Activated CD4-positive, alpha-beta T cell treated with anti-CD3 and anti-CD28 coated beads, Interleukin-2, Interleukin-4, amounts not matched to agents 100 ng/mL and 50 ng/mL, durations not matched to agents 16 hours and 8 hours (primary cell): ENCODE measurements around the gene ABHD15.

Experiments
- DNase-seq: peaks from one replicate; pipeline ENCODE4 v3.0.0-alpha.2; 2020; ENCODE audit warnings: low spot score

ABHD15 gene

GRCh38 chr17:29594519-29595090 is 27.8 kb upstream of the ABHD15 start:
- DNase-seq: no peak

DNA sequence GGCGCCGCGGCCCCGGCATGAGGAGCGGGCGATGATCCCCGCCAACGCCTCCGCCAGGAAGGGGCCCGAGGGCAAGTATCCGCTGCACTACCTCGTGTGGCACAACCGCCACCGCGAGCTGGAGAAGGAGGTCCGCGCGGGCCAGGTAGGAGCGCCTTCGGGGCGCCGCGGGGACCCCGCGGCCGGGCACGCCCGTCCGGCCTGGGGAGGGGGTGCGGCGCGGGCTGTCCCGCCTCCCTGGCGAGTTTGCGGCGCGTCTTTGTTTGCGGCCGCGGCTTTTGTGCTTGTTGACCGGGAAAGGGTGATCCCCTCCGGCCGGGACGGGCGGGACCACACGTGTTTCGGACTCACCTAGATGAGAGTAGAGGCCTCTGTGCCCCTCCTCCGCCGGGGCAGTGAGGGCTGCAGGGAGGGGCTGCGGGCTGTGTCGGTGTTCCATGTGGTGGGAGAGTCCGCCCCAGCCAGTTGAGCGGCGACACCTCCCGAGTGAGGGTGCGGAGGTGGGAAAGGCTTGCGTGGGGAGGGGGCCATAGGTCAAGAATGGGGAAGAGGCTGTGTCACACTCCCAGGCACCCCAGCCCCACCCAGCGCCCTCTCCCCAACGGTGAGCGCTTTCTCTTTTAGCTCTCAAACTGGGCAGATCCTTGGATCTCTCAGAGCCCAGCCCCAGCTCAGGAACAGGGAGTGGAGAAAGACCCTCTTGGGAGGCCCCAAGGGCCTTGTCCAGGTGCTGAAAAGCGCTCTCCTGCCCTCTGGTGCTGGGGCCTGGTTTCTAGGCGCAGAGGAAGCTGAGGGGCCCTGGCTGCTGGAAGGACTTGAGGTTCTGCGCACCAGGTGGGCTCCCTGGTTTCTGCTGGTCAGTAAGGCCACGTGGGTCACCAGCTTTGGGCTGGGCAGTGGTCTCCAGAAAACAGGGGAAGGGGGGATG is 27.0 kb upstream of the ABHD15 start:
- DNase-seq: no peak

DNA sequence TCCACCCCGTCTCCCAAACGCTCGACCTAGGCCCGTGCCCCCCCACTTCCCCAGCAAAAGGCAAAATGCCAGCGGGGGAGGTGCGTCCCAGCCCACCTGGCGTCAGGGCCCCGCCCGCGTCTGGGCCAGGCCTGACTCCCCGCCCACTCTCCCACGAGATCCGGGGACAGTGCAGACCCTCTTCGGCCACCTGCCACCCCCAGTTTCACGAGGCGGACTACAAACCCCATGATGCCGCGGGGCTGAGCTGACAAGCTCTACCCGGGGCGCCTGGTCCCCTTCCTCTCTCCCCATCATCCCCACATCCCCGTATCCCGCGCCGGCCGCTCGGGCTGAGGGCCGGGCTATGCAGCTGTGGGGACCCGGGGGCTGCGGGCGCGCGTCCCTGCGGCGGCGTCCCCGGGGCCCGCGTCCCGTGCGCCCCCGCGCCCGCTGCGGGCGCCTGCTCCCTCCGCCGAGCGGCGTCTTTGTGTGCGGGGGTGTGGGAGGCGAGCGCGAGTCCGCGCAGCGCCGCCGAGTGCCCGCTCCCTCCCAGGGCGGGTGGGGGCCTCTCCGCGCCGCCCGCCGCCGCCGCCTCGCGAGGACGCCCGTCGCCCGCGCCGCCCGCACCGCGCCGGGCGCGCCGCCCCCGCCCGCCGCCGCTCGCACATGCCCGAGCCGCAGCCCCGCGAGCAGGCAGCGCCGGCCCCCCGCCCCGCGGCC is 26.2 kb upstream of the ABHD15 start, which contains the start of gene ANKRD13B:
TSS of gene ANKRD13B (plus strand) at position 283 of the 702 bp plus-strand sequence. CDS start 490 bp downstream, outside the sequence.
- peak; percentile 60 for DNase-seq

DNA sequence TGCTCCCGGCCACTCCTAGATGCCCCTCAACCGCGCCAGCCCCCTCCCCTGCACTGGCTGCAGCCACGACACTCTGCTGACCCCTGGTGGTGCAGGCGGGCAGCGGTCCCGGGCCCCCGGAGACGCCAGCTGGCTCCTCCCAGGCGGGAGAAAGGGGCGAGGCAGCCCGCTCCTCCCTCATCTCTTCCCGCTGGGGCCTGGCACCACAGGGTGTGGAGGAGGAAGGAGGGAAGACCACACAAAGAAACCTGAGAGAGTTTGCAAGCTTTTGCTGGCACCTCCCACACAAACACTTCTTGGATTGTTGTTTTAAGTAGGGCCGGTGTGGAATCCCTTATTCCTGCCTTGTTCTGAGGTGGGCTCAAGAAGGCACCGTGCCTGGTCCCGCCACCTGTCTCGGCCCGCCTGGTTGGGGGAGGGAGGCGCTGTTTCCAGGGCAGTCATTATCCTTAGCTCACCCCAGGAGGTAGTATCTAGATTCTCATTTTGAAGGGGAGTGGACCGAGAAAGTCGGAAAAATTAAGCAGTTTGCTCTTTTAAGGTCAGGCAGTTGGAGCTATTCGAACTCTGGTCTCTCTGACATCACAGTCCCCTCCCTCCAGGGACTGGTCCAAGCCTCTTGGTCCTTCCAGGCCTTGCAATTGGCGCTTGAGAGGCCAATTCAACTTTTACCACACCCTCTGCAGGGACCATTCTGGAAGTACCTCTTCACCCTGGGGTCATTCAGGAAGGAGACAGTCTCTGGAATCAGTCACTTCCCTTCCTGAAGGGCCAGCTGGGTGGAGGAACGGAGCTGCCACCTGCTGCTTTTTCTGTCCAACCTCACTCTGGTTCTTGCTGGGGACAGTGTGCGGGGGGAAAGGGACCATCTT is 25.1 kb upstream of the ABHD15 start:
- DNase-seq: peak; percentile 91

GRCh38 chr17:29591146-29591736 is 24.4 kb upstream of the ABHD15 start:
- no peak for DNase-seq

- no peak for DNase-seq
Measured at GRCh38 chr17:29590411-29591145, 23.7 kb upstream of the ABHD15 start.

DNA sequence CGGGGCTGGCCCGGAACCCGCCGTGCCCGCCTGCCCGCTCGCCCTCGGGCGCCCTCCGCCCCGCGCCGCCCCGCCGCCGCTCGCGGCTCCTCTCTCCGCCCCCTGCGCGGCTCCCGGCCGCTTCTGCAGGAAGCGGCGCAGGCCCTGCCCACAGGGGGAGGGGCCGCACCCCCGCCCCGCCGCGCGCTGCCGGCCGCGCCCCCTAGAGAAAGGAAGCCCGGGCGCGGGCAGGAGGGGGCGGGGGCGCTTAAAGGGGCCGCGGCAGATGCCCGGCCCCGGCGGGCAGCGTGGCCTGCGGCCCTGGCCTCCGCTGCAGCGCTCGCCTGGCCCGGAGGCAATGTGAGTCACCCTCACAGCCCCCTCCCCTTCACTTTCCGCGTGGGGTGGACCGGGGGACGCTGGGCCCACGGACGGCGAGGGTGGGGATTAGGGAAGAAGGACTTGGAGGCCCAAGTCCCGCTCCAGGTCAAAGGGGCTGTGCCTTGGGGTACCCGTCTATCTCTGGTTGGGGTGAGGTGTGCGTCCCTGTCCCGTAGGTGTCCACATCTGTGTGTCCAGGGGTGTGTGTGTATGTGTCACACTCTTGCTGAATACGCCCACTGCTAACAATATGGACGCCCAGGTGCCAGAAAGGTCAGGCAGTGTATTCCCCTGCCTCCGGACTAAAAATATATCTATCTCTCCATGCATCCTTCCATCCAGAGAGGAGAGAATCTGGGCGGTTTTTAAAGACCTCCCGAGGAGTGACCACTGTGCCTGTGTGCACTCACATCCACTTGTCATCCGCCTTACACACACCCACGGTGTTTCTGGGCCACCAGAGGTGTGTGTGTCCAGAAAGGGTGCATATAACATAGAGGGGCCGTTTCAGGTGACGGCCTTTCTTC is 22.9 kb upstream of the ABHD15 start, which contains the start of gene GIT1:
TSS of gene GIT1 (minus strand) at position 125 of the 887 bp plus-strand sequence. CDS start 270 bp downstream, outside the sequence.
- DNase-seq: peak; percentile 81

DNA sequence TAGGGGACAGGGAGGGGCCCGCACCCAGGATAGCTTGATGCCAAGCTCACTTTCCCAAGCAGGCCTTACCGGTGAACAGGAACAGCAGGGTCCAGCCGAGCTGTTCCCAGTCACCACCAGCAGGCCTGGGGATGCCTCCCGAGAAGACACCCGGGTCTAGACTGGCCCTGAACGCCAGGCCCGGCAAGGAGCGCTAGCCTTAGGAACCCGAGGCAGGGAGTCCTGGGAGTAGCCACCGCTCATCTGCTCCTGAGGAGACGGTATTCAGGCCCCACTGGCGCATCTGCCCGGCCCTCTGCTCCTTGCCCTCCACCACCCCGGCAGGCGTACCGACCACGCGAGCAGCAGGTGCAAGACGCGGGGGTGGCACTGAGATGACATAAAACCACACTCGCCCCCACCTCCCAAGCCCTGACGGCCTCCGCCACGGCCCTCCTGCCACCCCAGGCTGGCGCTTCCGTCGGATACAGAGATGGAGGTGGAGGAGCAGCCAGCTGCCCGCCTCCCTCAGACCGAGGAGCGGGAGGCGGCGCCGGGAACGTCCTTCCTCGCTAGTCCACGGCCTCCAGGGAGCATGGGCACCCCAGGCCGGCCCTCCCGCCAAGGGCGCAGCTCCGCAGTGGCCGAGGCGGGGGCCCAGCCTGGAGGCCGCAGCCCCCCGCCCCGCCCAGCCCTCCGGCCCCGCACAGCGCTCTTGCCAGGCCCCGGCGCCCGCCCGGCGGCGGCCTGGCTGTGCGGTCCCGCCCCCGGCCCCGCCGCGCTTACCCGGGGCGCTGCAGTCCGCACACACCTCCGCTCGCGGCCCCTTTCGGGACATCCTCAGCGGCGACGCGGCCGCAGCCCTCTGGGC is 21.9 kb upstream of the ABHD15 start:
- DNase-seq: no peak

DNA sequence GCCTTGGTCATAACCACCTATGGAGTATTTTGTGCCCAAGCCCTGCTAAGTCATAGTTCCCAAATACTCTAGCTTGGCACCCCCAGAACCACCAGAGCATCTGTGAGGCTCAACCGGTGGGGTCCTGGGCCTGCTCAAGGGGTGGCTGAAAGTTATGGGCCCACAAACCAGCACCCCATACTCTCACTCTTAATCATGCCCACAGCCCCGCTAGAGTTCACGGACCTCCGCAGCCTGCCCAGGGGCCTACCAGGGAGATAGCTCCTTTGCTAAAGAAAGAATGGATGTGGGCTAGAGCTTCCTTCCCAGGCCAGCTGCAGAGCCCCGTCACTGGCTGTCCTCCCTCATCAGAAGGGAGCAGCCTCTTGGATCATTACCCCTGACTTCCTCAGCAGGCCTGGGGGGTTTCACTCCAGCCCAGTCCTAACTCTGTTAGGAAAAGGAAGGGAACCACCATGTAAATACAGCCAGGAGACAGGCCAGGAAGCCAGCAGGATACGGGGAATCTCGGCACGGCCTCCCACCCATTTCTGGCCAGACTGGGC is 21.3 kb upstream of the ABHD15 start:
- no peak for DNase-seq

GRCh38 chr17:29587591-29587990 is 20.8 kb upstream of the ABHD15 start:
- DNase-seq: no peak

GRCh38 chr17:29586676-29587469 is 20.0 kb upstream of the ABHD15 start:
- no peak for DNase-seq

DNA sequence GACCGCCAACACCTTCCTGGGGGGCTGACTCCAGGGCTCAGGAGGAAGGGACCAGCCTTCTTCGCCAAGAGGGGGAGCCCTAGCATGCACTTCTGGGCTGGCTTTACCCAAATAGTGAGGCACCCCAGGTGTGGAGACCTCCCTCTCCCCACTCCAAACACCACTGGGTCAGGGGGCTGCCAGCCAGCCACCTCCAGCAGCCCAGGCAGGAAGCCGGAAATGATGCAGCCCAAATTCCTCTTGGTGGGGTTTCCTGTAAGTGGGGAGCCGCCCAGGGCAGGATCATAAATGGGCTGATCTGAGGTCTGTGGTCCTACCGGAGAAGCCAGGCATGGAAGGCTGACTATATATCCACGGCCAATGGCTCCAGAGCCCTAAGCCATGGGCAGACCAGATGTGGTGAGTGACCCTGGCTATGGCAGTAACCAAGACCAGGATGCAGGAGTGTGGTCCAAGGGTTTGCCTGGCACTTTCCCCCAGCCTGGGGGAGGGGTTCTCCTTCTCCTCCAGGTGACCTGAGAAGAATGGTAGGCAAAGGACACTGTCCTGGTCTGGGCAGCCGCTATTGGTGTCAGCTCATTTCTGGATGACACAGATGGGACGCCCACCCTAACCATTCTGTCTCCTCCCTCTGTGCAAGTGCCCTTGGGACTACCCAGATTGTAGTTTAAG is 18.4 kb upstream of the ABHD15 start:
- DNase-seq: no peak

GRCh38 chr17:29584452-29585079 is 17.7 kb upstream of the ABHD15 start:
- DNase-seq: no peak

DNA sequence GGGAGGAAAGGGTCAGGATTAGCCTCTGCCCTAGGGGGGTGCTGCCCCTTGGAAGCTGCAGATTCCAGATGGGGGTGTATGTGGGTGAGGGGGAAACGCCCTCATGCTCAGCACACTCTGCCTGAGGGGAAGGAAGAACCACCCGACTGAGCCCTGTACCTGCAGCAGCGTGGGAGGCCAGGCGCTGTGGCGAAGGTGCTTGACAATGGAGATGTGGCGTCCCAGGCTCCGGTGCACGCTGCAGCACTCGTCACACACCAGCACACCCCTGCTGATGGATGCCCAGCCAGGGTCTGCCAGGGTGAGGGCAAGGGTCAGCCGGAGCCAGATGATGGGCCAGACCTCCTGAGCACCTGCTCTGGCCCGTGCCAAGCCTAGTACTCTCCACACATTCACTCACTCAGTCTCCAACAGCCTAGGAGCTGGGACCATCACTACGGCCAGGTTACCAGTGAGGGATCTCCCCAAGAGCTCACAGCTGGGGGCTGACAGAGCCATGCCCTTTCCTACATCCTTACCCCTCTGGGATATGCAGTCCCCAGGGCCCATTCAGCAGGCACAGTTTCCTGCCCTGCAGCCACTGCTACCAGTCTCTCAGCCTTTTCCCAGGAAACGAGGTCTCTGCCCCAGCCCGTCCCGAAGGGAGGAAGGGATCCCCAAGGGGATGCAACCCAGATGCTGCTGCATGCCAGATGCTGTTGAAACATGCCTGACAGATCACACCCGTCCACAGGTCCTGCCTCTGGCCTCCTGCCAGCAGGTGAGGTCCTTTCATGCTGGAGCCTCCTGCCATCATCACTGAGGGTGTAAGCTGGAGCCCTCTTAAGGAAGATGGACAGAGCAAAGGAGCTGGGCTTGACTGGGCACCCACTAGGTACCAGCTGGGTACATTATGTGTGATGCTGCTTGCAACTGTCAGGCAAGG is 16.7 kb upstream of the ABHD15 start:
- DNase-seq: no peak

DNA sequence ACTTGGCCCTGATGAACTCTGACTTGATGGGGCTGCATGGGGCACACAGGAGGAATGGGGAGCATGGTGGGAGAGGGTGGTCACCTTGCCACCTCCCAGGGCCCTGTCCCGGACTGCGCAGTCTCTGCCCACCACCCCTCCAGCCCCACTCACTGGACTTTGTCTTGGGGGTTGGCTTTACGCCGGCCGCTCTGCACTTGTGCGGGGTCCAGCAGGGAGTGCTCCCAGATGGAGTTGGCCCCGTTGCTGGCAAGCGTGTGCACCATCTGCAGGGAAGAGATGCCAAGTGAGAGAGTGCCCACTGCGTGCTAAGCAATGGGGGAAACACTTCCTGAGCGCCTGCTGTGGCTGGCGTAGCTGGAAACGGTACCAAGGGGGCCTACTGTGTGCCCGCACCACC is 15.9 kb upstream of the ABHD15 start:
- no peak for DNase-seq
